C1 segment of cervical spinal cord (tissue), 14 donors: ENCODE measurements around the gene MAP1LC3B.

Source experiments
- DNase-seq, 14 donors: peaks; one replicate each; lab custom pipeline; 2025; lab: John Stamatoyannopoulos, UW

The MAP1LC3B gene

GRCh38 chr16:87426423-87427215 is 34.5 kb downstream of the MAP1LC3B start:
- no peak for DNase-seq

GRCh38 chr16:87431926-87432325 is 39.8 kb downstream of the MAP1LC3B start:
- no peak for DNase-seq

- no peak for DNase-seq
These were observed 40.3 kb downstream of the MAP1LC3B start for GRCh38 chr16:87432330-87432915.

- no peak for DNase-seq
These were observed 42.1 kb downstream of the MAP1LC3B start for GRCh38 chr16:87434146-87434667.

- peak in 3 of 14 donors; percentile 9 to 38 (median 22) for DNase-seq
These were observed 43.5 kb downstream of the MAP1LC3B start for GRCh38 chr16:87435372-87436224.

GRCh38 chr16:87436225-87437172 is 44.4 kb downstream of the MAP1LC3B start:
- DNase-seq = no peak

GRCh38 chr16:87437327-87437726 is 45.2 kb downstream of the MAP1LC3B start:
- no peak for DNase-seq

- DNase-seq = peak in 1 of 14 donors; percentile 88
These were observed 45.9 kb downstream of the MAP1LC3B start for GRCh38 chr16:87437911-87438610.

- DNase-seq = no peak
These were observed 46.5 kb downstream of the MAP1LC3B start for GRCh38 chr16:87438611-87438985.

- DNase-seq = no peak
These were observed 47.8 kb downstream of the MAP1LC3B start for GRCh38 chr16:87439926-87440325.

- DNase-seq = no peak
These were observed 49.9 kb downstream of the MAP1LC3B start for GRCh38 chr16:87441886-87442580.

GRCh38 chr16:87442581-87442966 is 50.4 kb downstream of the MAP1LC3B start:
- DNase-seq = no peak

GRCh38 chr16:87443016-87443415 is 50.9 kb downstream of the MAP1LC3B start:
- DNase-seq = no peak

GRCh38 chr16:87443964-87444363 is 51.8 kb downstream of the MAP1LC3B start:
- no peak for DNase-seq

- DNase-seq = peak in 1 of 14 donors; percentile 11
These were observed 53.4 kb downstream of the MAP1LC3B start for GRCh38 chr16:87445486-87445885.

GRCh38 chr16:87446479-87446878 is 54.3 kb downstream of the MAP1LC3B start:
- no peak for DNase-seq

- no peak for DNase-seq
These were observed 55.2 kb downstream of the MAP1LC3B start for GRCh38 chr16:87447323-87447722.

- DNase-seq = no peak
These were observed 56.7 kb downstream of the MAP1LC3B start for GRCh38 chr16:87448866-87449265.

- DNase-seq = no peak
These were observed 59.6 kb downstream of the MAP1LC3B start for GRCh38 chr16:87451563-87452210.
